Measurements from ENCODE around the gene KRTAP3-3. TPM values are rescaled to one million over a fixed set of nuclear protein-coding genes. Genes with fewer than 3 reads are reported as not detected.

Gene KRTAP3-3
- total RNA-seq, 1 donor from 2014 or later: not detected

DNA sequence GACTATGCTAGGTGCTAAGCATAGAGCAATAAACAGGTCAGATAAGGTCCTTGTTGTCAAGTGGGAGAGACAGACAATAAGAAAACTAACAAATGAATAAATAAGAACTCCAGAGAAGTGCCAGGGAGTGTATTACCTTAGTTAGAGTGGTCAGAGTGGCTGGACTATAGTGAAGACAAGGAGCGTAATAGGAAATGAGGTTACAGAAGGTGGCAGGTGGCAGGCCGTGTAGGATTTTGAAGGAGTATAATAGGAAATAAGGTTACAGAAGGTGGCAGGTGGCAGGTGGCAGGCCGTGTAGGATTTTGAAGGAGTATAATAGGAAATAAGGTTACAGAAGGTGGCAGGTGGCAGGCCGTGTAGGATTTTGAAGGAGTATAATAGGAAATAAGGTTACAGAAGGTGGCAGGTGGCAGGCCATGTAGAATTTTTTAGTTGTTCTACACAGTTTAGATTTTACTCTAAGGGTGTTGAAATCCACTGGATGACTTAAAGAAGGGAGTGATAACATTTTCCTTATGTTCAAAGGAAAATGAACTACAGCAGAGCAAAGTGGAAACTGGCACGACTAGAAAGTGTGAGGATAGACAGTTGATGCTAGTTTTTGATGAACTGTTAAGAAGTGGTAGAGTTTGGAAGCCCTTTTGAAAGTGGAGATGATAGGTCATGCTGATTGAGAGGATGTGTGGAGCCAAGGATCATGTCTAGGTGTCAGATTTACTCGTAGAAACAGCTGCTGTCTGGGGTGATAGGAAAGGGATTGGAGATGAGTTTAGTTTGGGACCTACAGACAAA lies 18.6 kb upstream of the KRTAP3-3 start:
- Histone ChIP-seq H3K36me3 (no peaks in the 10 kb centered on the region), H3K4me1 (peaks cover 7% of the 10 kb centered on the region), H3K9me3 (no peaks in the 10 kb centered on the region), H3K27me3 (no peaks in the 10 kb centered on the region), H3K27ac (peak overlapping the region; percentile 73), H3K4me3 (no peak overlapping the region)
- no peak for DNase-seq (ENCODE audit: extremely low spot score in 2 of 2)
- intact Hi-C loops (cut with DNase I): no loop called here
- TF ChIP-seq POLR2AphosphoS5 (IDR thresholded peaks at IDR 0.05; ENCODE audit: insufficient read depth in 1 of 2, low read depth in 1 of 2) (no peak), POLR2A (IDR thresholded peaks at IDR 0.05) (no peak)
- TF ChIP-seq, protein P1, sequence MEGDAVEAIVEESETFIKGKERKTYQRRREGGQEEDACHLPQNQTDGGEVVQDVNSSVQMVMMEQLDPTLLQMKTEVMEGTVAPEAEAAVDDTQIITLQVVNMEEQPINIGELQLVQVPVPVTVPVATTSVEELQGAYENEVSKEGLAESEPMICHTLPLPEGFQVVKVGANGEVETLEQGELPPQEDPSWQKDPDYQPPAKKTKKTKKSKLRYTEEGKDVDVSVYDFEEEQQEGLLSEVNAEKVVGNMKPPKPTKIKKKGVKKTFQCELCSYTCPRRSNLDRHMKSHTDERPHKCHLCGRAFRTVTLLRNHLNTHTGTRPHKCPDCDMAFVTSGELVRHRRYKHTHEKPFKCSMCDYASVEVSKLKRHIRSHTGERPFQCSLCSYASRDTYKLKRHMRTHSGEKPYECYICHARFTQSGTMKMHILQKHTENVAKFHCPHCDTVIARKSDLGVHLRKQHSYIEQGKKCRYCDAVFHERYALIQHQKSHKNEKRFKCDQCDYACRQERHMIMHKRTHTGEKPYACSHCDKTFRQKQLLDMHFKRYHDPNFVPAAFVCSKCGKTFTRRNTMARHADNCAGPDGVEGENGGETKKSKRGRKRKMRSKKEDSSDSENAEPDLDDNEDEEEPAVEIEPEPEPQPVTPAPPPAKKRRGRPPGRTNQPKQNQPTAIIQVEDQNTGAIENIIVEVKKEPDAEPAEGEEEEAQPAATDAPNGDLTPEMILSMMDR (IDR thresholded peaks at IDR 0.05): no peak

DNA sequence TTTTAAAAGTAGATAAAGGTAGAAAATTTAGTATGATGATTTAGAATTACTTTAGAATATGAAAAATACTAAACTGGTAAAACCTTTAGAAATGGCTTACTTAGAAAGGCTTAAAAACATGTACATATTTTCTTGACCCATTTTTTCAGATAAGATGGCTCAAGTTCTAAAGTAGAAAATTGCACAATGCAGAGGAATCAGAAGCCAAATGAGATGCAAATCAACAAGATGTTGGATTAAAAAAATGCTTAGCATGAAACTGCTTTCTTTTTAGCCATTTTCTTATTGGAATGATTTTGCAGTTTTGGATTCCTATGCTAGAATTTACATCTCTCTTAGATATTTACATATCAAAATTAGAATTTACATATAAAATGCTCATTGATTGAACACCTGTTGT lies 16.5 kb upstream of the KRTAP3-3 start:
- no peaks in the 10 kb centered on the region for H3K36me3 ChIP-seq
- H3K27me3 ChIP-seq: no peaks in the 10 kb centered on the region
- H3K27ac ChIP-seq: no peak overlapping the region
- TF ChIP-seq POLR2A (IDR thresholded peaks at IDR 0.05) (no peak), POLR2AphosphoS5 (IDR thresholded peaks at IDR 0.05; ENCODE audit: insufficient read depth in 1 of 2, low read depth in 1 of 2) (no peak)
- TF ChIP-seq, protein P1 (IDR thresholded peaks at IDR 0.05): no peak
- H3K4me3 ChIP-seq: no peak overlapping the region
- H3K9me3 ChIP-seq: no peaks in the 10 kb centered on the region
- intact Hi-C loops (cut with DNase I): no loop called here
- DNase-seq (ENCODE audit: extremely low spot score in 2 of 2): no peak
- peaks cover 7% of the 10 kb centered on the region for H3K4me1 ChIP-seq

DNA sequence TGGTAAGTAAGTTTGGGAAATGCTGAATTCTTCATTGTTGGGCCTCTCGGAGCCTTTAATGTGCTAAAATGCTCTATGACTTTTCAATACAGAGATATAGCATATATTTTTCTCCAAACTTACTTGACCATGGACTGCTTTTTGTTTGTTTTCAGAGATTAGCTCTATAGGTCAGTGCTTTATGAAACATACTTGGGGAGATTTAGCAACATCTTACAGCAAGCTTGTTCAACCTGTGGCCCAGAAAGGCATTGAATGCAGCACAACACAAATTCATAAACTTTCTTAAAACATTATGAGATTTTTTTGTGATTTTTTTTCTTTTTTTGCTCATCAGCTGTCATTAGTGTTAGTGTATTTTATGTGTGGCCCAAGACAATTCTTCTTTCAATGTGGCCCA lies 16.0 kb upstream of the KRTAP3-3 start:
- Histone ChIP-seq H3K36me3 (no peaks in the 10 kb centered on the region), H3K4me3 (no peak overlapping the region), H3K27me3 (no peaks in the 10 kb centered on the region), H3K4me1 (peaks cover 7% of the 10 kb centered on the region), H3K27ac (peak overlapping the region; percentile 20), H3K9me3 (no peaks in the 10 kb centered on the region)
- DNase-seq (ENCODE audit: extremely low spot score in 2 of 2): no peak
- TF ChIP-seq POLR2A (IDR thresholded peaks at IDR 0.05) (no peak), POLR2AphosphoS5 (IDR thresholded peaks at IDR 0.05; ENCODE audit: insufficient read depth in 1 of 2, low read depth in 1 of 2) (no peak)
- TF ChIP-seq, protein P1 (IDR thresholded peaks at IDR 0.05): no peak
- intact Hi-C loops (cut with DNase I): no loop called here

- no peaks in the 10 kb centered on the region for H3K36me3 ChIP-seq
- DNase-seq (ENCODE audit: extremely low spot score in 2 of 2): no peak
- intact Hi-C loops (cut with DNase I): no loop called here
Observed at GRCh38 chr17:41009301-41009760, 15.4 kb upstream of the KRTAP3-3 start.

More at GRCh38 chr17:41009301-41009760, 15.4 kb upstream of the KRTAP3-3 start:
- peak overlapping the region; percentile 20 for H3K27ac ChIP-seq
- no peaks in the 10 kb centered on the region for H3K9me3 ChIP-seq
- H3K4me1 ChIP-seq: peaks cover 7% of the 10 kb centered on the region
- H3K27me3 ChIP-seq: no peaks in the 10 kb centered on the region
- TF ChIP-seq, protein P1 (IDR thresholded peaks at IDR 0.05): no peak
- TF ChIP-seq POLR2AphosphoS5 (IDR thresholded peaks at IDR 0.05; ENCODE audit: insufficient read depth in 1 of 2, low read depth in 1 of 2) (no peak), POLR2A (IDR thresholded peaks at IDR 0.05) (no peak)
- no peak overlapping the region for H3K4me3 ChIP-seq
